GM21515 (cell line): ENCODE measurements around the gene ASTN2.

Source experiments
- ATAC-seq: cut with Tn5 transposase; IDR thresholded peaks from one replicate; pipeline ENCODE4 v1.9.1; 2021; ENCODE audit not compliant: unreplicated experiment

The ASTN2 gene

GRCh38 chr9:116501871-116502270 lies 913.0 kb downstream of the ASTN2 start:
- ATAC-seq = no peak

GRCh38 chr9:116499986-116500871 lies 914.6 kb downstream of the ASTN2 start:
- no peak for ATAC-seq

DNA sequence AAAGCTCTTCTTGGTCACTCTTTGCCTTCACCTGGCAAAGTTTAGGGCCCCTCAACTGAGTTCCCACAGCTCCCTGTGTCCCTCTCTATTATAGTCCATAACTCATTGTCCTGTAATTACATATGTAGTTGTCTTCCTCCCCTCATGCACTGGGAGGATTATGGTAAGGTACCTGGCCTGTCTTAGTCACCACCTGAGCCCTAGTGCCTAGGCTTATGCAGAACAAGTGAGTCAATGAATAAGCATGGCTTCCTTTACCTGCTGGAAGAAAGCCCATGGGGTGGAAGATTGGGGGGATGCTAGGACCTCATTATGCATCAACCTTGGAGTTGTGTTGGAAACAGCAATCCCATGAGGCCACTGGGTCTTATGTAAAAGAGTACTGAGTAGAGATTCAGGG lies 915.4 kb downstream of the ASTN2 start:
- ATAC-seq = no peak

GRCh38 chr9:116497095-116497890 lies 917.6 kb downstream of the ASTN2 start:
- no peak for ATAC-seq

- ATAC-seq = no peak
Measured at GRCh38 chr9:116496167-116496566, 918.7 kb downstream of the ASTN2 start.

- no peak for ATAC-seq
Measured at GRCh38 chr9:116495725-116496124, 919.1 kb downstream of the ASTN2 start.

DNA sequence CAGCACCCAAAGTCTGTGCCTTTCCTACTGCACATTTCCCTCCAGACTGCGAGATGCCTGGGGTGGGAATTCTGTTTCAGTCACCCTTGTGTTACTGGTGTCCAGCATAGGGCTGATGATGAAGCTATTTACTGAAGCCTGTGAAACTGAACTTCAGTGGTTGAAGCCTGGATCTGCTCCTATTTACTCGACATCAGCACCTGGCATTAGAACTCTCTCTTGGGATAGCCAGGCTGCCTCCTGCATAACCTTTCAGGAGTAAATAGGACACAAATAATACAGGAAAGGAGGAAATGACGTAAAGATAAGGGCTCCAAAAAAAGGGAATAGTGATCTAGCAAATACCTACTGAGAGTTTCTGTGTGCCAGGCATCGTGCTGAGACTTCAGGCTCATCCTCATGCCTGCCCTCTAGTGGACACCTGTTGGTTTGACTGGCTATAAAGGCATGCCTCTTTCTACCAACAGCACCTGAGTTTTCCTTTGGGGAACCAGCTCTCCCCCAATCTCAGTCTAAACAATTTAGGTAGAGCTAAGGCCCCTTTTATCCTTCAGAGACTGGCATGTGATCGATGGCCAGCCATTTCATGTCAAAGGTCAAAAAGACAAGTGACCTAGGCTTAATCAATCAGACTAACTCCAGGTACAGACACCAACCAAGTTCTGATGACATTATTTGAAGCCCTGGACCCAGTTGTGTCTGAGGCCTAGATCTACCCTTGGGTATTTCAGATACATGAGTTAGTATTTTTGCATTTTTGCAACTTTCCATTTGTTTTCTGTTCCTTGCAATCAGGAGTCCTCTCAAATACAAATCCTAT lies 919.8 kb downstream of the ASTN2 start:
- ATAC-seq = peak; percentile 82

- ATAC-seq = no peak
Measured at GRCh38 chr9:116493183-116493860, 921.5 kb downstream of the ASTN2 start.

DNA sequence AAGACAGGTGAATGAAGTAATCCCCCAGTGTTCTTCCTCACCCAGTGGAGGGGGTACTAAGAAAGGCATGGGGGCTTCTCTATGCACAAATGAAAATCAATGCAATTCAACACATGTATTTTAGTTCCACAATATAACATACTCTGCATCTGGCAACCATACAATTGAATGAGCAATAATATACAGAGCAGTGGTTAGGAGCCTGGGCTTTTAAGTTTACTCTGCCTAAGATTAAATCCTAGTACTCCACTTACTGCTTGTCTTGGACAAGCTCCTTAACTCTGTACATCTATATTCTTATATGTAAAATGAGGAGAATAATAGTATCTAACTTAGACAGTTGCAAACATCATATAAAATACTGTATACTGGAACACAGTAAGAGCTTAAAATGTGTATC lies 923.2 kb downstream of the ASTN2 start:
- no peak for ATAC-seq

DNA sequence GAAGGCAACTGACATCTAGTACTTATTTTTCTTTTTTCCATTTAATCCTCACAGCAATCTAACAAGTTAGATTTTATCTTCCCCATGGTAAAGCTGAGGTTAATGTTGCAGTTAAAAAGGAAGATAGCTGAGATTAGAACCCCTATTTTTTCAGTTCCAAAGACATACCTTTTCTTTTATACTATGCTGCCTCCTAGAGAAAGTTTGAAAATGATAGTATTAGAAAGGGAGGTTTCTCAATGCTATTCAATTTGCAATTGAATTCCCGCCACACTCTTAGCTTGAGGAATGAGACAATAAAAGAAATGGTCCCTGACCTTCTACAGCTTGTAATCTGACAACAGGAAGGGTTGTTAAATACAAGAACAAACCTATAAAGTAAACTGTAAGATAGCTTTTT lies 923.6 kb downstream of the ASTN2 start:
- no peak for ATAC-seq

GRCh38 chr9:116490321-116490720 lies 924.5 kb downstream of the ASTN2 start:
- ATAC-seq = no peak

- no peak for ATAC-seq
Measured at GRCh38 chr9:116488373-116488772, 926.5 kb downstream of the ASTN2 start.

DNA sequence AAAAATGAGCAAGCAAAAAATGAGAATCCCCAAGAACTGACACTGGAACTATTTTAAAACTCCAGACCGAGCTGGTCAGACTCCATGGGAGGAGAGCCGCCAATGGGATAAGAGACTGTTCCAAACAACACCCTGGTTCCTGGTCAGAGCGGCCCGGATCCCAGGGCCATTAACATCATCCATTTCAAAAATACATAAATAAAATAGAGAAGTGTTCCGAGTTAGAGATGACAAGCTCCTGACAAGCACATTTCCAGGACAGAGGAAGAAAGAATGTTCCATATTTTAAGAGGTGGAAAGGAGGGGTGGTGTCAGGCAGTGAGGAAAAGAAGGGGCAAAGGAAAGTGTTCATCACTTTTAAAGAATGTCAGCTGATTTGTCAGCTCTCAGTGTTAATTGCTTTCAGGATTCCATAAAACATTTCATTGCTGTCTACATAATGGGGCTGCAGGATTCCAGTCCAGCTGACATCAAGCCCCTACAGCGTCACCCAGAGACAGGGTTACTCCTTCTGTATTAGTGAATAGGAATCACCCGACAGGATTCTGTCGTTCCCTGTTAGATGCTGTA lies 930.3 kb downstream of the ASTN2 start:
- no peak for ATAC-seq

DNA sequence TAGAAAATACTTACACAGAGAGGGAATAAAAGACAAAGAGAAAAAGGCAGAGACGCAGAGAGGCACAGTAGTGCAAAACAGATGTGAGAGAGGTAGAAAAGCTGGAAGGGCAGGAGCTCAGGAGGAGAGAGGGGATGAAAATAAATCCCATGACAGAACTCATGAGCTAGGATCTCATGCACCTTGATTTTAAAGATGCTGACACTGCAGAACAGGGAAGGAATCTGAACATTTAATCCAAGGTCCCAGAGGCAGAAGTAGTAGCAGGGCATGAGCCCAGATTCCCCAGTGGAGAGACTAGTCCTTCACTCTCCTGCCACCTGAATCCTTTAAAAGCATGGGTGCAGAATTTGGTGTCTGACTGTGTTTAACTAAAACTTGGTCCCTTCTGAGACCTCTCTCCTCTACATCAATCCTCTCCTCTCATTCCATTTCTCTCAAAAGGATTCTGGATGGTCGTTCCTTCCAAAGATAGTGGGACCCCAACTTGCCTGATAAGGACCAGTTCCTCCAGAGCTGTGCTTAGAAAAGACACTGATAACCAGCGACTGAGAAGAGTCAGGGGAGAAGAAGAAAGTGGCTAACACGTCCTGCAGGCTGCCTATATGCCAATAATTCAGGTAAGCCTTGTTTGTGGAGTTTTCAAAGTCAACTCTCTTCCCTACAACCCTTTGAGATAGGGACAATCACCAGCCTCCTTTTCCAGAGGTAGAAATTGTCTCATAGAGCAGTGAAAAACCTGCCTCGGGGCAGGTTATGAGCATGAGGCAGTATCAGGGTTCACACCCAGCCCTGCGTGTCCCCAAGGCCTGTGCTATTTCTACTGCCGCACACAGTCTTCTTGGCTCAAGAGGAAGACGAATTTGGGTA lies 931.0 kb downstream of the ASTN2 start:
- ATAC-seq = no peak

DNA sequence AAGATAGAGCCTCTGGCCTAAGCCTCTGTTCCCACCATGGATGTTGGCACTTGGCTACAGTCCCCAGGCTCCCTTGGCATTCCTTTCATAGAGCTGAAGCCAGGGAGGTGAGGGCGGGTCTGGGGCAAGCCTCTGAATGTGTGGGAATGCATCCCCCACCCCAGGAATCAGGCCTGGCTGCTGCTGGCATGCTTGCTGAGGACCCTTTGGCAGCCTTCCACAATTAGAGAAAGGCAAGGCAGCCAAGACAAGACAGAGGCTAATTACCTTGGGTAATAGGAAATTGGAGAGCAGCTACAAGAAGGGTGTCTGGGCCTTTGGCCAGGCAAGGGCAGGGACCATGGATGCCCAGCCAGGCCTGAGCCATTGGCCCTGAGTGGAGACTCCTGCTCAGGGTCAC lies 932.1 kb downstream of the ASTN2 start:
- ATAC-seq = no peak

GRCh38 chr9:116480700-116481099 lies 934.2 kb downstream of the ASTN2 start:
- no peak for ATAC-seq

GRCh38 chr9:116479967-116480366 lies 934.9 kb downstream of the ASTN2 start:
- ATAC-seq = no peak

DNA sequence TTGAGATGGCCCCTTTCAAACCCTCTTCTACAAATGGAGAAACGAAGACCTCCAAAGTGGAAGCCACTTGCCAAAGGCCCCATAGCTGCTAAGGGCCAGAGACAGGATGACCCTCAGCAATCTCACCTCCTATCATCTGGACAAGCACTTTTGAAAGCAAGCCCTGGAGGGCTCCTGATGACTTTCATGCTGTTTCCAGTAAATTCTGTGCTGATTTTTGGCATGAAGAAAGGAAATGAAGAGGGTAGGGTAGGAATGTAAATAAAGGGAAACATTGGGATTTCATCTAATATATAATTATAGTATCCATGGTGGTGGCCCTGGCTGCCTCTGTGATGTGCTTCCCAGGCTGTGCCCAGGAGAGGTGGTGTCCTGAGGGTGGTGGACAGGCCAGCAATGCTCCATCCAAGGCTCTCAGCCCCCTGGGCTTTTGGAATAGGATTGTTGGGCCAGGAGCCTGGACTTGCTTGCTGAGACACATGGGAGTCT lies 935.8 kb downstream of the ASTN2 start:
- ATAC-seq = no peak

- ATAC-seq = no peak
Measured at GRCh38 chr9:116477584-116478141, 937.2 kb downstream of the ASTN2 start.
